HL-60 (cell line): Measurements from ENCODE around the gene APMAP.

ENCODE experiments used
- DNase-seq, 2 experiments: peaks; one replicate each; pipeline ENCODE4 v3.0.0-alpha.2; 2010 to 2020; ENCODE audit warnings: low read depth in 1 of 2, low spot score in 1 of 2
- H3K27ac ChIP-seq: fragments of 250-450 bp; sonication (Bioruptor Pico); replicated peaks from 2 replicates; pipeline ENCODE4 v1.5.1; 2020; ENCODE audit warnings: mild to moderate bottlenecking, moderate library complexity
- H3K27me3 ChIP-seq: fragments of 250-450 bp; sonication (Bioruptor Pico); 2 replicates; pipeline ENCODE4 v1.5.1; 2021; ENCODE audit warnings: mild to moderate bottlenecking, moderate library complexity; ENCODE audit not compliant: insufficient read depth, poor library complexity, severe bottlenecking
- H3K4me3 ChIP-seq: replicated peaks from 2 replicates; pipeline ENCODE4 v1.5.1; 2011; ENCODE audit warnings: mild to moderate bottlenecking, control low read depth, low read length; ENCODE audit not compliant: insufficient read depth
- GABPA ChIP-seq: IDR thresholded peaks from 2 replicates; pipeline ENCODE4 v1.6.1; 2012; ENCODE audit warnings: low read depth
- POLR2AphosphoS5 ChIP-seq: IDR thresholded peaks from 2 replicates; pipeline ENCODE4 v1.6.1; 2012; ENCODE audit warnings: low read depth
- SPI1 ChIP-seq: IDR thresholded peaks from 2 replicates; pipeline ENCODE4 v1.6.1; 2012; ENCODE audit warnings: low read depth, mild to moderate bottlenecking, borderline replicate concordance
- TF ChIP-seq, protein P1 (sequence below): IDR thresholded peaks from 2 replicates; pipeline ENCODE4 v1.6.1; 2012; ENCODE audit warnings: low read depth; ENCODE audit not compliant: insufficient replicate concordance
- TF ChIP-seq, protein P2 (sequence below): IDR thresholded peaks from one replicate; pipeline ENCODE4 v1.5.1; 2011; ENCODE audit warnings: low read length, control low read depth, inconsistent platforms; ENCODE audit not compliant: insufficient read depth

APMAP gene

DNA sequence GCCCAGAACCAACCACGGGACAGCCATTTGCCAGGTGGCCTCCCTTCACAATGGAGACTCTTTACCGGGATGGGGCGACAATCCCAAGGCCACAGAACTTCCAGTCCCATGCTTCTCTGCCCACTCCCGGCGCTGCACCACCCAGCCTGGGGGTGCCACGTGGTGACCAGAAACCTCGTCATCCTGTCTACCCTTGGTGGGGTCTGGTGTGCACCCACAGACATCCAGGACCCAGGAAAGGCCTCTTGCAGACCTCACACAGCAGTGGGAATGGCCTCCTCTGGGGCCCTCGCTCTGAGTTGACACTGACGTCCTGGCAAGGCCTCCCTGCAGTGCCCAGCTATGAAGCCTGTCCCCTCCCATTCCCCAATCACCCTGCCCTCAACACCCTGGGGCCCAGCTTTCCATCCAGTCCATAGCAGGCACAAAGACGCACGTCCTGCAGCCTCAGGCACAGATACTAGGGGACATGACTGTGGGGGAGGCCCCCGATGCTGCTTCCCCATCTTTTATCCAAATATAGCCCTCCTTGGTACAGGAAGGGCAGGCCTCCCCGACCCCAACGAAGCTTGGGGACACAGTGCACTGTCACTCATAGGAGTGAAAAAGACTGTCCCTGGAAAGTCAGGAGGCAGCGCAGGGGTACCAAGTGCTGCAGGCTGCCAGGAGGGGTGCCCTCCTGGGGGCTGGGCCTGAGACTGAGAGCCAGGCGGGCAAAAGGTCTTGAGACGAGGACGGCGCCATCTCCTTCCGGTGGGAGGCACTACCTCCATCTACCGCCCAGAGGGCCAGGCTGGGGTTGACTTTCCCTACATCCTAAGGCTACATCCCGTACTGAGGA, 36.3 kb downstream of the APMAP start:
- no peak overlapping the region for H3K27ac ChIP-seq
- no peak overlapping the region for H3K4me3 ChIP-seq
- no peaks in the 10 kb centered on the region for H3K27me3 ChIP-seq
- TF ChIP-seq, protein P1, sequence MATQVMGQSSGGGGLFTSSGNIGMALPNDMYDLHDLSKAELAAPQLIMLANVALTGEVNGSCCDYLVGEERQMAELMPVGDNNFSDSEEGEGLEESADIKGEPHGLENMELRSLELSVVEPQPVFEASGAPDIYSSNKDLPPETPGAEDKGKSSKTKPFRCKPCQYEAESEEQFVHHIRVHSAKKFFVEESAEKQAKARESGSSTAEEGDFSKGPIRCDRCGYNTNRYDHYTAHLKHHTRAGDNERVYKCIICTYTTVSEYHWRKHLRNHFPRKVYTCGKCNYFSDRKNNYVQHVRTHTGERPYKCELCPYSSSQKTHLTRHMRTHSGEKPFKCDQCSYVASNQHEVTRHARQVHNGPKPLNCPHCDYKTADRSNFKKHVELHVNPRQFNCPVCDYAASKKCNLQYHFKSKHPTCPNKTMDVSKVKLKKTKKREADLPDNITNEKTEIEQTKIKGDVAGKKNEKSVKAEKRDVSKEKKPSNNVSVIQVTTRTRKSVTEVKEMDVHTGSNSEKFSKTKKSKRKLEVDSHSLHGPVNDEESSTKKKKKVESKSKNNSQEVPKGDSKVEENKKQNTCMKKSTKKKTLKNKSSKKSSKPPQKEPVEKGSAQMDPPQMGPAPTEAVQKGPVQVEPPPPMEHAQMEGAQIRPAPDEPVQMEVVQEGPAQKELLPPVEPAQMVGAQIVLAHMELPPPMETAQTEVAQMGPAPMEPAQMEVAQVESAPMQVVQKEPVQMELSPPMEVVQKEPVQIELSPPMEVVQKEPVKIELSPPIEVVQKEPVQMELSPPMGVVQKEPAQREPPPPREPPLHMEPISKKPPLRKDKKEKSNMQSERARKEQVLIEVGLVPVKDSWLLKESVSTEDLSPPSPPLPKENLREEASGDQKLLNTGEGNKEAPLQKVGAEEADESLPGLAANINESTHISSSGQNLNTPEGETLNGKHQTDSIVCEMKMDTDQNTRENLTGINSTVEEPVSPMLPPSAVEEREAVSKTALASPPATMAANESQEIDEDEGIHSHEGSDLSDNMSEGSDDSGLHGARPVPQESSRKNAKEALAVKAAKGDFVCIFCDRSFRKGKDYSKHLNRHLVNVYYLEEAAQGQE = no peak
- TF ChIP-seq GABPA (no peak), POLR2AphosphoS5 (peak; percentile 48; the same call in 1 of the 2 replicates)
- TF ChIP-seq, protein P2, sequence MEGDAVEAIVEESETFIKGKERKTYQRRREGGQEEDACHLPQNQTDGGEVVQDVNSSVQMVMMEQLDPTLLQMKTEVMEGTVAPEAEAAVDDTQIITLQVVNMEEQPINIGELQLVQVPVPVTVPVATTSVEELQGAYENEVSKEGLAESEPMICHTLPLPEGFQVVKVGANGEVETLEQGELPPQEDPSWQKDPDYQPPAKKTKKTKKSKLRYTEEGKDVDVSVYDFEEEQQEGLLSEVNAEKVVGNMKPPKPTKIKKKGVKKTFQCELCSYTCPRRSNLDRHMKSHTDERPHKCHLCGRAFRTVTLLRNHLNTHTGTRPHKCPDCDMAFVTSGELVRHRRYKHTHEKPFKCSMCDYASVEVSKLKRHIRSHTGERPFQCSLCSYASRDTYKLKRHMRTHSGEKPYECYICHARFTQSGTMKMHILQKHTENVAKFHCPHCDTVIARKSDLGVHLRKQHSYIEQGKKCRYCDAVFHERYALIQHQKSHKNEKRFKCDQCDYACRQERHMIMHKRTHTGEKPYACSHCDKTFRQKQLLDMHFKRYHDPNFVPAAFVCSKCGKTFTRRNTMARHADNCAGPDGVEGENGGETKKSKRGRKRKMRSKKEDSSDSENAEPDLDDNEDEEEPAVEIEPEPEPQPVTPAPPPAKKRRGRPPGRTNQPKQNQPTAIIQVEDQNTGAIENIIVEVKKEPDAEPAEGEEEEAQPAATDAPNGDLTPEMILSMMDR = no peak
- no peak for DNase-seq

DNA sequence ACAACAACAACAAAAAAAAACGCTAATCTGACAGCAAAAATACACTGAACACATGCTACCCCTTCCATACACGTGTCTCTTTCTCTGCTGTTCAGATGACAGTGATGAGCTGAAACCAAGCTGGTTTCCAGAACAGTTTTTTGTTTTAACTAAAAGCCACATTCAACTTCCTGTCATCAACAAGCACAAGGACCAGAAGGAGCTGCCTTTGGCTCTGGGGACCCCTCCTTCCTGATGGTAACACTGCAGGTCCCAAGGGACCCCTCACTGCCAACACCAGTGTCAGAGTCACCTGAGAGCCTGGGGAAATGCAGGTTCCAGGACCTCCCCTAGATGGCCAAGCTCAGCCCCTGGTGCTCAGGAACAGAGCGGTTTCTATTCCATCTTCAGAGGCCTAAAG, 37.5 kb downstream of the APMAP start:
- TF ChIP-seq GABPA (no peak), SPI1 (no peak), POLR2AphosphoS5 (no peak)
- TF ChIP-seq, protein P1 = no peak
- TF ChIP-seq, protein P2 = no peak
- Histone ChIP-seq H3K27ac (peak overlapping the region; percentile 30), H3K27me3 (no peaks in the 10 kb centered on the region), H3K4me3 (no peak overlapping the region)
- no peak for DNase-seq

DNA sequence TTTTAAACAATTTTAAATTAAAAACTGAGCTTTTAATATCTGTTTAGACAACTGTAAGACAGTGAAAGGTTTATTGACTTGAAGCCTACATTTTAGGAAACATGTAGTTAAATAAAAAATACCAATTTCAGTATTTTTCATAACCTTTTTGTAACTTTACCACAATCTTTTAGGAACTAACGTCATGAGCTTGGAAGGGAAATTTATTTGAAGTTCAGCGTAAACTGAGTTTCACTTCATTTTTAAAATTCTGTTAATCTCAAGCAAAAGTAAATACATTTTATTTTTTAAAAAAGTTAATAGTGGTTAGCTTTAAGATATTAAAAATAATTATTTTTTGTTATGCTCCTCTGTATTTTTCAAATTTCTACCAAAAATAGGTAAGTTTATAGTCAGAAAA, 38.0 kb downstream of the APMAP start:
- H3K4me3 ChIP-seq = no peak overlapping the region
- no peaks in the 10 kb centered on the region for H3K27me3 ChIP-seq
- peak overlapping the region; percentile 30 for H3K27ac ChIP-seq
- TF ChIP-seq POLR2AphosphoS5 (no peak), GABPA (no peak), SPI1 (no peak)
- TF ChIP-seq, protein P1 = no peak
- TF ChIP-seq, protein P2 = no peak
- no peak for DNase-seq
